Spleen (tissue), 11 donors: ENCODE results near the gene B4GALT4. TPM values are rescaled to one million over a fixed set of nuclear protein-coding genes. Genes with fewer than 3 reads are reported as not detected.

Source experiments
- DNase-seq: peaks from one replicate; pipeline ENCODE4 v3.0.0-alpha.2; 2020
- H3K27ac ChIP-seq, 8 donors: fragments of 200-600 bp; sonication (generic) in 7 of 8; 1 replicate in 4 of 8; 2 replicates in 4 of 8; pipeline versions ENCODE4 v1.5.0 to v1.8.0; 2016 to 2021; ENCODE audit warnings: inconsistent platforms in 4 of 8, mild to moderate bottlenecking in 4 of 8, moderate library complexity in 1 of 8
- H3K27me3 ChIP-seq, 7 donors: fragments of 200-600 bp; sonication (generic) in 6 of 7; replicated peaks in 1 of 7; 1 replicate in 4 of 7; 2 replicates in 3 of 7; pipeline versions ENCODE4 v1.5.0 to v1.8.0; 2016 to 2021; ENCODE audit warnings: inconsistent platforms in 3 of 7, mild to moderate bottlenecking in 1 of 7
- H3K36me3 ChIP-seq, 6 donors: fragments of 200-600 bp; sonication (generic) in 5 of 6; 1 replicate in 4 of 6; 2 replicates in 2 of 6; pipeline versions ENCODE4 v1.5.0 to v1.8.0; 2016 to 2021; ENCODE audit warnings: inconsistent platforms in 2 of 6
- H3K4me1 ChIP-seq, 6 donors: fragments of 200-600 bp; sonication (generic) in 5 of 6; 1 replicate in 3 of 6; 2 replicates in 3 of 6; pipeline versions ENCODE4 v1.5.0 to v1.8.0; 2016 to 2021; ENCODE audit warnings: inconsistent platforms in 3 of 6
- H3K4me3 ChIP-seq, 8 donors: fragments of 200-600 bp; sonication (generic) in 7 of 8; 1 replicate in 4 of 8; 2 replicates in 4 of 8; pipeline versions ENCODE4 v1.5.0 to v1.8.0; 2016 to 2021; ENCODE audit warnings: inconsistent platforms in 4 of 8, mild to moderate bottlenecking in 4 of 8, moderate library complexity in 2 of 8
- H3K9me3 ChIP-seq, 8 donors: fragments of 200-600 bp; sonication (generic) in 7 of 8; 1 replicate in 4 of 8; 2 replicates in 4 of 8; pipeline versions ENCODE4 v1.5.0 to v1.8.0; 2016 to 2021; ENCODE audit warnings: inconsistent platforms in 4 of 8
- POLR2A ChIP-seq, 3 donors: fragments of 450-650 bp; IDR thresholded peaks; one replicate each; pipeline ENCODE4 v1.5.1; 2017; ENCODE audit warnings: antibody characterized with exemption in 3 of 3, mild to moderate bottlenecking in 1 of 3
- POLR2AphosphoS5 ChIP-seq, 3 donors: sonication (generic); formaldehyde crosslinking; IDR thresholded peaks; one replicate each; pipeline ENCODE4 v1.5.1; 2017; ENCODE audit warnings: antibody characterized with exemption in 3 of 3
- WGBS, 5 donors: extraction: QIAGEN DNeasy Blood & Tissue Kit in 3 of 5; methylation state at CpG; one replicate each; pipeline versions ENCODE4 v1.1.5 to v1.1.7; 2013 to 2018; 5-methylcytosine and 5-hydroxymethylcytosine counted together
- intact Hi-C: fragments of 100-400 bp; cut with DNase I; formaldehyde crosslinking; loops from one replicate; pipeline ENCODE4 v1.15.0; 2023; ENCODE audit warnings: low total_unique reads
- polyA plus RNA-seq, 3 donors: library from polyadenylated mRNA; stranded (reverse); fragments of 200-250 nt; gene quantifications; one replicate each; pipeline ENCODE4 v1.2.1, GENCODE V29; 2013
- total RNA-seq, 7 donors: library from RNA; depleted of rRNA in 3 of 7; stranded (reverse); fragments of >200 nt in 3 of 7; fragmentation: NEBNext Ultra II Directional in 4 of 7; extraction: Animal tissue kit (Norgen Biotek cat#: 25700) in 4 of 7; gene quantifications; one replicate each; pipeline versions ENCODE4 v1.1.0 to v1.2.1, GENCODE V29; 2016 to 2021
- TF ChIP-seq, protein P1 (sequence below), 11 experiments: fragments of 200-600 bp in 7 of 11; fragments of 450-650 bp in 4 of 11; sonication (generic) in 4 of 11; IDR thresholded peaks in 8 of 11; conservative IDR thresholded peaks in 3 of 11; 1 replicate in 7 of 11; 2 replicates in 4 of 11; pipeline versions ENCODE4 v1.4.0 to v1.8.0; 2016 to 2021; ENCODE audit warnings: antibody characterized with exemption in 11 of 11, inconsistent platforms in 4 of 11, mild to moderate bottlenecking in 1 of 11
- donor health status: healthy with polysubstance abuse.
- donor health status: DM: no; HTN: no; CAD: no; lungs with moderate emphysema.
- donor health status: DM: no; HTN: no; CAD: no.
- donor health status: Bipolar disorder and iron deficiency.
- donor health status: healthy.
- donor health status: DM: no; HTN: no; CAD: no.
- donor health status: DM: yes; HTN: yes; CAD: no.

Gene B4GALT4
- total and polyA plus RNA-seq, 10 donors, result 7.6 to 26.2 (median 15.2) TPM

DNA sequence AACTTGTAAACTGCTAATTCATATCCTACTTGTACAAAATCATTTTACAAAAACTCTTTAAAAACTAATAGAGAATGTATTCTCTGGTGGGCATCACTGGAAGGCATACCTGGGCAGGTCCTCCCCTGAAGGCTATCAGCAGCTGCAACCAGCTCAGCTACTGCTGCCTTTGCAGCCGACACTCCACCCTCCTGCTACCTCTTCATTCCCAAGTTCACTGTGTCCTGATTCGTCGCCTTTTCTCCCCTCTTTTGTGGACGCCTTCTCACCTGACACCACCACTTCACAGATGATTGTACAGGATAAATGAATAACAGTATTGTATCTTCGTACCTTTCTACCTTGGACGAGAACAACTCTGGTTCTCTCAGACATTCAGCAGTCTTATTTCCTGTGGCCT is 28.9 kb downstream of the B4GALT4 start:
- H3K4me1 ChIP-seq, result peaks cover 0 to 8% (median 0%) of the 10 kb centered on the region in 6 donors
- WGBS, 5 donors, result 92 to 99% (median 95%) methylated on average over 6 of the region's 6 CpGs
- H3K4me3 ChIP-seq, result no peak overlapping the region
- intact Hi-C loops, result no loop called here
- DNase-seq, result no peak
- TF ChIP-seq POLR2A (IDR thresholded peaks at IDR 0.05) (no peak), POLR2AphosphoS5 (IDR thresholded peaks at IDR 0.05) (no peak)
- TF ChIP-seq, protein P1, sequence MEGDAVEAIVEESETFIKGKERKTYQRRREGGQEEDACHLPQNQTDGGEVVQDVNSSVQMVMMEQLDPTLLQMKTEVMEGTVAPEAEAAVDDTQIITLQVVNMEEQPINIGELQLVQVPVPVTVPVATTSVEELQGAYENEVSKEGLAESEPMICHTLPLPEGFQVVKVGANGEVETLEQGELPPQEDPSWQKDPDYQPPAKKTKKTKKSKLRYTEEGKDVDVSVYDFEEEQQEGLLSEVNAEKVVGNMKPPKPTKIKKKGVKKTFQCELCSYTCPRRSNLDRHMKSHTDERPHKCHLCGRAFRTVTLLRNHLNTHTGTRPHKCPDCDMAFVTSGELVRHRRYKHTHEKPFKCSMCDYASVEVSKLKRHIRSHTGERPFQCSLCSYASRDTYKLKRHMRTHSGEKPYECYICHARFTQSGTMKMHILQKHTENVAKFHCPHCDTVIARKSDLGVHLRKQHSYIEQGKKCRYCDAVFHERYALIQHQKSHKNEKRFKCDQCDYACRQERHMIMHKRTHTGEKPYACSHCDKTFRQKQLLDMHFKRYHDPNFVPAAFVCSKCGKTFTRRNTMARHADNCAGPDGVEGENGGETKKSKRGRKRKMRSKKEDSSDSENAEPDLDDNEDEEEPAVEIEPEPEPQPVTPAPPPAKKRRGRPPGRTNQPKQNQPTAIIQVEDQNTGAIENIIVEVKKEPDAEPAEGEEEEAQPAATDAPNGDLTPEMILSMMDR (IDR thresholded peaks at IDR 0.05 in 8 of 11, conservative IDR thresholded peaks at IDR 0.05 in 3 of 11), result no peak
- no peaks in the 10 kb centered on the region for H3K9me3 ChIP-seq
- peaks cover 4 to 92% (median 64%) of the 10 kb centered on the region in 6 donors for H3K36me3 ChIP-seq
- no peak overlapping the region for H3K27ac ChIP-seq
- H3K27me3 ChIP-seq, result no peaks in the 10 kb centered on the region

DNA sequence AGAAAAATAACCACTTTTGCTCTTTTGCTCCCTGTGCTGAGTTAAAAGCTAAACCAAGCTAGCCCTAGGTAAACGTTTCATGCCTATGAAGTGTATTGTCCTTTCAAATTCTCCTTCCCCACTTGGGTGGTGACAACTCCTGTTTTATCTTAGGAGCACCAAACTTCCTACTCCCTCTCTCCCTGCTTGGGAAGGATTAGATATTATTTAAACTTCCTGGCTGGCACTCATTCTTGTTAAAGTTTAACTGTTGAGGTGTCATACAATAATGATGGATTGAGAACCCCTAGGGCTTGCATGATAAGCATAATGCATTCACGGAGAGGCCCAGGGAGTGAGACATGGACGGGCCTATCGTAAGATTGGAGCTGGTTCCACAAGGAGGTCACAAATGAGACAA is 29.5 kb downstream of the B4GALT4 start:
- no peaks in the 10 kb centered on the region for H3K9me3 ChIP-seq
- no peak for DNase-seq
- peaks cover 0 to 13% (median 0%) of the 10 kb centered on the region in 6 donors for H3K4me1 ChIP-seq
- WGBS, 5 donors, result 51 to 63% (median 59%) methylated on average over 4 of the region's 4 CpGs
- H3K4me3 ChIP-seq, result no peak overlapping the region
- no peaks in the 10 kb centered on the region for H3K27me3 ChIP-seq
- peaks cover 4 to 86% (median 60%) of the 10 kb centered on the region in 6 donors for H3K36me3 ChIP-seq
- H3K27ac ChIP-seq, result no peak overlapping the region
- intact Hi-C loops, result no loop called here
- TF ChIP-seq POLR2A (IDR thresholded peaks at IDR 0.05) (no peak), POLR2AphosphoS5 (IDR thresholded peaks at IDR 0.05) (no peak)
- TF ChIP-seq, protein P1 (IDR thresholded peaks at IDR 0.05 in 8 of 11, conservative IDR thresholded peaks at IDR 0.05 in 3 of 11), result no peak

GRCh38 chr3:119207512-119207875 is 33.2 kb downstream of the B4GALT4 start:
- H3K4me3 ChIP-seq, result no peak overlapping the region
- TF ChIP-seq POLR2A (IDR thresholded peaks at IDR 0.05), result no peak
- TF ChIP-seq POLR2AphosphoS5 (IDR thresholded peaks at IDR 0.05), result no peak
- TF ChIP-seq, protein P1 (IDR thresholded peaks at IDR 0.05 in 8 of 11, conservative IDR thresholded peaks at IDR 0.05 in 3 of 11), result no peak
- 80 to 100% (median 85%) methylated on average over 3 of the region's 3 CpGs for WGBS, 5 donors
- intact Hi-C loops, result no loop called here
- peaks cover 4 to 54% (median 25%) of the 10 kb centered on the region in 6 donors for H3K36me3 ChIP-seq
- H3K4me1 ChIP-seq, result peaks cover 0 to 18% (median 0%) of the 10 kb centered on the region in 6 donors
- H3K27ac ChIP-seq, result peak overlapping the region in 3 of 8 donors; percentile 10 to 26 (median 24)
- DNase-seq, result no peak
- no peaks in the 10 kb centered on the region for H3K9me3 ChIP-seq
- no peaks in the 10 kb centered on the region for H3K27me3 ChIP-seq

DNA sequence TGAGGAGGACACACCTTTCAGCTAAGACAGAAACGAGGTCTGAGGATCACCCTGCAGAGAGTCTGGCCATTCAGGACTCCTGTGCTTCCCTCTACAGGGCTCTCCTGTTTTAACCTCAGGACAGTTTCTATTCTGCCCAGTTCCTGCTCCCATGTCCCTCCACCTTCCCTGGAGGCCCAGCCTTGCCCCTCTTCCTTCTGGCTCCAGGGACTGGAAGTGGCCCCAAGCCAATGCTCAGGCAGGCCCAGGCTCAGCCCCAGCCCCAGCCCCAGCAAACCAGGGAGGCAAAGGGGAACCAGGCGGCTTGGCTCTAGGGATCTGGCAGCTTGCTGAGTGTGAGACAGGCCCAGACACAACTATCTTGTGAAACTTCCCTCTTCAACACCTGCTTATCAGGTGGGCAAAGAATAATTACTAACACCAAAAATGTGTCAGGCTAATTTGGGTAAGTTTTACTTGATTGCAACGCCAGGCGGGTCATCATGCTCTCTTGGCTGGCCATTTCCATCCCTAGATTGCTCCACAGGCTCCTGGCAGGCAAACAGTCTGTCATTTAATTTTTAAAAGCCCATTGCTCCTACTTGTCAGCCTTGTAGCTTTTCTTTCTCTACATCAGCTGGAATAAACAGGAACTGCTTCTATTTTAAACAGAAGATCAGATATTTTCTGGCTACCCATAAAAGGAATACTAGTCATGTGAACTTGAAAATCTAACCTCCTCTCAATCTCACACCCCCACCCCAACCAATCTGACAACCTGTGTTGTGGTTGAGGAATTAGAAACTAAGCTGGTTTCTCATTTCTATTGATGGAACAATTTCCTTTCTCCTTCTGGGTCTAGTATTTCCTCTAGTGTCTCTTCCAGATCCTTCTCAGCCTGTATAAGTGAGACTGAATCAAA is 33.8 kb downstream of the B4GALT4 start:
- peak; percentile 77 for DNase-seq
- H3K4me1 ChIP-seq, result peaks cover 0 to 18% (median 0%) of the 10 kb centered on the region in 6 donors
- intact Hi-C loops, result no loop called here
- no peaks in the 10 kb centered on the region for H3K9me3 ChIP-seq
- H3K36me3 ChIP-seq, result peaks cover 4 to 48% (median 19%) of the 10 kb centered on the region in 6 donors
- TF ChIP-seq, protein P1 (IDR thresholded peaks at IDR 0.05 in 8 of 11, conservative IDR thresholded peaks at IDR 0.05 in 3 of 11), result no peak
- TF ChIP-seq POLR2AphosphoS5 (IDR thresholded peaks at IDR 0.05), result peak in 1 of 3 donors; percentile 31
- no peaks in the 10 kb centered on the region for H3K27me3 ChIP-seq
- no peak overlapping the region for H3K4me3 ChIP-seq
- 69 to 79% (median 72%) methylated on average over 4 of the region's 4 CpGs for WGBS, 5 donors
- peak overlapping the region in 3 of 8 donors; percentile 24 to 43 (median 26) for H3K27ac ChIP-seq
